ENCODE data around the gene SMAD3.
"Not testable (repeated sequence)": the region's sequence is repeated elsewhere in the genome, so short reads cannot be mapped to it uniquely, and the experiment has no call there.

The SMAD3 gene

DNA sequence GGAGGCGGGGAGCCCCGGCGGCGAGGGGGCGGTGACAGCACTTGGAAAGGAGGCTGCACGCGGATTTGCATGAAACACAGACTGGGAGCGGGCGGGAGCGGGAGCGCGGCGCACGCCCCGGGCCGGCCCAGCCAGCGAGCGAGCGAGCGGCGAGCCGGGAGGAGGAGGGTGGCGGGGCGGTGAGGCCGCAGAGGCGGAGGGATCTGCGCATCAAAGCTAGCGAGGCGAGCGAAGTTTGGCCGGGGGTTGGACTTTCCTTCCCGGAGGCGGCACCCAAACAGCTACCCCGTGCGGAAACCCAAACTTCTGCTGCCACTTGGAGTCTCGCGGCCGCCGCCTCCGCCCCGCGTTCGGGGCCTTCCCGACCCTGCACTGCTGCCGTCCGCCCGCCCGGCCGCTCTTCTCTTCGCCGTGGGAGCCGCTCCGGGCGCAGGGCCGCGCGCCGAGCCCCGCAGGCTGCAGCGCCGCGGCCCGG, at the start of gene SMAD3:
TSS of gene SMAD3 (plus strand) at position 72 of the 475 bp plus-strand sequence. CDS start 553 bp downstream, outside the sequence.
- Histone ChIP-seq H3K9ac (ENCODE audit: low read length) (peak within 1 kb of the TSS; percentile 93), H3K9me3 (ENCODE audit: control insufficient read depth, low read length) (no peaks in the 10 kb centered on the region), H3K4me1 (ENCODE audit: control insufficient read depth, insufficient read depth, low read length) (peaks cover 57% of the 10 kb centered on the region), H3K27me3 (ENCODE audit: control insufficient read depth, insufficient read depth, low read length) (no peaks in the 10 kb centered on the region), H3K36me3 (ENCODE audit: control insufficient read depth, insufficient read depth, low read length) (no peaks in the 10 kb centered on the region), H3K4me3 (ENCODE audit: low read length) (peak within 1 kb of the TSS; percentile 88)

DNA sequence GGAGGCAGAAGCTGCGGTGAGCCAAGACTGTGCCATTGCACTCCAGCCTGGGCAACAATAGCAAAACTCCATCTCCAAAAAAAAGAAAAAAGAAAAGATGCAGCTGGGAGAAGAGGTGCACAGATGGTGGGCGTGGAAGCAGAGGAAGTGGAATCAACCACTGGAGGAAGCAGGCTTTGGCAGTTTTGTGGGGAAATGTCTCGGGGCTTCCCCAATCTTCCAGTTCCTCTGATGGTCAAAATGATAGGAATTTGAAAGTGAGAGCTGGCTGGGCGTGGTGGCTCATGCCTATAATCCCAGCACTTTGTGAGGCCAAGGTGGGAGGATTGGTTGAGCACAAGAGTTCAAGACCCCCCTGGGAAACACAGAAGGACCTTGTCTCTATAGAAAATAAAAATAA, 48.1 kb upstream of the SMAD3 start:
- no peaks in the 10 kb centered on the region for H3K9me3 ChIP-seq (ENCODE audit: control insufficient read depth, low read length)
- H3K4me3 ChIP-seq (ENCODE audit: low read length) = no peak overlapping the region
- no peaks in the 10 kb centered on the region for H3K27me3 ChIP-seq (ENCODE audit: control insufficient read depth, insufficient read depth, low read length)
- peaks cover 12% of the 10 kb centered on the region for H3K4me1 ChIP-seq (ENCODE audit: control insufficient read depth, insufficient read depth, low read length)
- H3K36me3 ChIP-seq (ENCODE audit: control insufficient read depth, insufficient read depth, low read length) = no peaks in the 10 kb centered on the region
- H3K9ac ChIP-seq (ENCODE audit: low read length) = no peak overlapping the region

DNA sequence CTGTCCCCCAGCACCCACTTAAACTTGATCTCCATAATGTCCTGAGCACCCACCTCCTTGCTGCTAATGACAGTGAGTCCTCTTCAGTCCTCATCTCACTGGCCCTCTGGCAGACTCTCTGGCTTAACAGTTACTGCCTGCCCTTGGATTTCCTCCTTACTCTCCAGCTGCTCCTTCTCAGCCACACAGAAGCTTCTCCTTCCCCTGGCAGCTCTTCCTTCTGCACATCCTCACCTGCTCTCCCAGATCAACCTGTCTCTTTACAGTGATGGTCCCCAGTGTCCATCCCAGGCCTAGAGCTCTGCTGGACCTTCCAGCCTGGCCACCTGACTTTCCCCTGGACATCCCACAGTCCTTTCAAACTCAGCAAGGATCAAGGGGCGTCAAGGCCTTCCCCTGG, 47.4 kb upstream of the SMAD3 start:
- Histone ChIP-seq H3K4me3 (ENCODE audit: low read length) (no peak overlapping the region), H3K9me3 (ENCODE audit: control insufficient read depth, low read length) (no peaks in the 10 kb centered on the region), H3K9ac (ENCODE audit: low read length) (no peak overlapping the region), H3K36me3 (ENCODE audit: control insufficient read depth, insufficient read depth, low read length) (no peaks in the 10 kb centered on the region), H3K4me1 (ENCODE audit: control insufficient read depth, insufficient read depth, low read length) (peaks cover 9% of the 10 kb centered on the region), H3K27me3 (ENCODE audit: control insufficient read depth, insufficient read depth, low read length) (no peaks in the 10 kb centered on the region)

DNA sequence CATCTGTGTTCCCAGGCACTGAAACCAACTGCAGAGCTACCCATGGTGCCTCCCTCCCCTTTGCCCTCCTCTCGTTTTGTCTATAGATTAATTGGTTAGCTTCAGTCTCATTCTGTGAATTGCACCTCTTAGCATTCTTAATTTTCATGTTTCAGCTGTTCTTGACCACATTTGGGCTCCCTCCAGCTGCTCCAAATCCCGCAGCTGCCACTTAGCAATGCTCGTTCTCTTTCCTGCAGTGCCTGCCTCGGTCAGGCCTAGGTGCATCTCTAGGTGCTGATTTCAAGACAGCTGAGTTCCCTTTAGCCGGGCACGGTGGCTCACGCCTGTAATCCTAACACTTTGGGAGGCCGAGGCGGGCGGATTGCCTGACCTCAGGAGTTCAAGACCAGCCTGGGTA, 47.0 kb upstream of the SMAD3 start:
- H3K27me3 ChIP-seq (ENCODE audit: control insufficient read depth, insufficient read depth, low read length) = no peaks in the 10 kb centered on the region
- H3K4me3 ChIP-seq (ENCODE audit: low read length) = no peak overlapping the region
- no peak overlapping the region for H3K9ac ChIP-seq (ENCODE audit: low read length)
- H3K4me1 ChIP-seq (ENCODE audit: control insufficient read depth, insufficient read depth, low read length) = peaks cover 8% of the 10 kb centered on the region
- H3K36me3 ChIP-seq (ENCODE audit: control insufficient read depth, insufficient read depth, low read length) = no peaks in the 10 kb centered on the region
- H3K9me3 ChIP-seq (ENCODE audit: control insufficient read depth, low read length) = no peaks in the 10 kb centered on the region

DNA sequence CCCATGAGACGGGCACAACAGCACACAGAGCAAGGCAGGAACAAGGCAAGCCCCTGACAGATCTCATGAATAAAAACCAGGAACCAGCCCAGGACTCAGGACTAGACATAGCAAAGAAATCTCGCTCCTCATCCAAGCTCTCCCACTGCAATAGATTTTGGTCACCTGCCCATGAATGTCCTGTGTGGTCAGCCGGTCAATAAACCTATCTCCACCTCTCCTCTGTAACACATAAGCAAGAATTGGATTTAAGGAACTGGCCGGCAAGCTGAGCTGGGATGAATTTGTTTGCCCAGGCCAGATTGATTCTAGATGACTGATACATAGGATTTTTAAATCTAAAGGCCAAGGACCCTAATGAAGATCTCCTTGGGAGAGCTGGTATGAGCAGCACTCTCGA, 46.3 kb upstream of the SMAD3 start:
- Histone ChIP-seq H3K9ac (ENCODE audit: low read length) (no peak overlapping the region), H3K9me3 (ENCODE audit: control insufficient read depth, low read length) (no peaks in the 10 kb centered on the region), H3K27me3 (ENCODE audit: control insufficient read depth, insufficient read depth, low read length) (no peaks in the 10 kb centered on the region), H3K4me1 (ENCODE audit: control insufficient read depth, insufficient read depth, low read length) (peaks cover 9% of the 10 kb centered on the region), H3K4me3 (ENCODE audit: low read length) (no peak overlapping the region), H3K36me3 (ENCODE audit: control insufficient read depth, insufficient read depth, low read length) (no peaks in the 10 kb centered on the region)

DNA sequence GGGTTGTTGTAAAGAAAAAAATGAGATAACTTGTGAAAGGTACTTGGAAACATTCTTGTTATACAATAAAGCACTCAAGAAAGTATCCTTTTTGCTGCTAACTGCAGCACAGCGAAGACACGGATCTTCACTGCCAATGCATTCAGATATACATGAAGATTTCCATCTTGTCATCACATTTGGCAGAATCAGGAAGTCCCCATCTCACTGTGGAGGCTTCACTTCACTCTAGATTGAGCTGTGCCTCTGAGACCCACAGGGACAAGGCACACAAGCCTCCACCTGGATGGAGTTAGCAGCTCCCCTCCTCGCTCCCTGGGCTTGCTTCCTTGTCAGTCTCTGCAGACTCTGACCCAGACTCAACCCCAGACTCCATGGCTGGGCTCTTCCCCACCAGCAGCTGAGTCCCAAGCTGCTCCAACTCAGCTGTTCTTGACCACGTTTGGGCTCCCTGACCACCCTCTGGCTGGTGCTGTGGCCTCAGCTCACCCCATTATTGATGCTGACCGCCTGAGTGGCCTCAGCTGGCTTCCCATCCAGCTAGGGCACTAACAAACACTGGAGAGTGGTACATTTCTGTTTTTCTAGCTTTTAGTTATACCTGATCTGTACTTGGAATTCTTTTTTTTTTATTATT, 45.4 kb upstream of the SMAD3 start:
- no peaks in the 10 kb centered on the region for H3K27me3 ChIP-seq (ENCODE audit: control insufficient read depth, insufficient read depth, low read length)
- H3K9me3 ChIP-seq (ENCODE audit: control insufficient read depth, low read length) = no peaks in the 10 kb centered on the region
- peaks cover 18% of the 10 kb centered on the region for H3K4me1 ChIP-seq (ENCODE audit: control insufficient read depth, insufficient read depth, low read length)
- no peak overlapping the region for H3K4me3 ChIP-seq (ENCODE audit: low read length)
- no peaks in the 10 kb centered on the region for H3K36me3 ChIP-seq (ENCODE audit: control insufficient read depth, insufficient read depth, low read length)
- no peak overlapping the region for H3K9ac ChIP-seq (ENCODE audit: low read length)

DNA sequence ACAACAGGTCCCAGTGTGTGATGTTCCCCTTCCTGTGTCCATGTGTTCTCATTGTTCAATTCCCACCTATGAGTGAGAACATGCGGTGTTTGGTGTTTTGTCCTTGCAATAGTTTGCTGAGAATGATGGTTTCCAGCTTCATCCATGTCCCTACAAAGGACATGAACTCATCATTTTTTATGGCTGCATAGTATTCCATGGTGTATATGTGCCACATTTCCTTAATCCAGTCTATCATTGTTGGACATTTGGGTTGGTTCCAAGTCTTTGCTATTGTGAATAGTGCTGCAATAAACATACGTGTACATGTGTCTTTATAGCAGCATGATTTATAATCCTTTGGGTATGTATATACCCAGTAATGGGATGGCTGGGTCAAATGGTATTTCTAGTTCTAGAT, 44.7 kb upstream of the SMAD3 start:
- not testable (repeated sequence) for H3K27me3 ChIP-seq (ENCODE audit: control insufficient read depth, insufficient read depth, low read length); H3K36me3 ChIP-seq (ENCODE audit: control insufficient read depth, insufficient read depth, low read length); H3K9ac ChIP-seq (ENCODE audit: low read length); H3K4me3 ChIP-seq (ENCODE audit: low read length); H3K9me3 ChIP-seq (ENCODE audit: control insufficient read depth, low read length)
- H3K4me1 ChIP-seq (ENCODE audit: control insufficient read depth, insufficient read depth, low read length) = peaks cover 24% of the 10 kb centered on the region

DNA sequence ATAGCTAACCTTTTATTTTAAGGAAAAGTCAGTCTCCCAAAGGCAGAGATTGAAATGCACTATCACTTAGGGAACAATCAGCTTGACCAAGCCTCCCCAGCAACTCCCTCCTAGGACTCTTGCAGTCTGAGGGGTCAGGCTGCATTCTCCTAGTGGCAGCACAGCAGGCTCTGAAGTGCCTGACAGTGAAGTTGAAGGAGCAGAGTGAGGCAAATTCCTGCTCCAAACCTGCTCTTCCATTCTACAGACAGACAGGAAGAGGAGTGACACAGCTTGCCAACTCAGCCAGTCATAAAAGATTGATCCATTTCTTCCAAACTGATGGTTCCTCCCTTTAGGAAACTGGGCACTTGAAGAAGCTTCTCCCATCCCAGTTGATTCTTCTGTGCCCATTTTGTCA, 43.9 kb upstream of the SMAD3 start:
- Histone ChIP-seq H3K9ac (ENCODE audit: low read length) (no peak overlapping the region), H3K9me3 (ENCODE audit: control insufficient read depth, low read length) (no peaks in the 10 kb centered on the region), H3K4me3 (ENCODE audit: low read length) (no peak overlapping the region), H3K36me3 (ENCODE audit: control insufficient read depth, insufficient read depth, low read length) (no peaks in the 10 kb centered on the region), H3K4me1 (ENCODE audit: control insufficient read depth, insufficient read depth, low read length) (peaks cover 32% of the 10 kb centered on the region), H3K27me3 (ENCODE audit: control insufficient read depth, insufficient read depth, low read length) (no peaks in the 10 kb centered on the region)

DNA sequence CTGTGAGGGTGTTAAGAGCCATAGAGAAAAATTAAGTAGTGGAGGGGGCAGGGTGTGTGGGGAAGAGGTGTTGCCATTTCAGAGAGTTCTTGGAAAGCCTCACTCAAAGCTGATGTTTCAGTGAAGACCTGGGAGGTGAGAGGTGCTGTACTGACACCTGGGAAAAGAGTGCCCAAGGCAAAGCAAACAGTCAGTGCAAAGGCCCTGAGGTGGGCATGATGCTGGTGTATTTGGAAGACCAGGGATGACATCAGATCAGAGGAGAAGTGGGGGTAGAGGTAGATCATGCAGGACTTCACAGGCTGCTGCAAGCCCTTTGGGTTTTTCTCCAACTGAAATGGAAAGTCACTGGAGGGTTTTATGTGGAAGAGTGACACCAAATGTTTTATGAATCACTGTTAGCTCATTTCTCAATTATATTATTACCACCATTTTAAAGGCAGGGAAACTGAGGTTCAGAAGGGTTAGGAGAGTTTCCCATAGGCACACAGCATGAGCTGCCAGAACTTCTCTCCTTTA, 42.8 kb upstream of the SMAD3 start:
- peaks cover 33% of the 10 kb centered on the region for H3K4me1 ChIP-seq (ENCODE audit: control insufficient read depth, insufficient read depth, low read length)
- H3K27me3 ChIP-seq (ENCODE audit: control insufficient read depth, insufficient read depth, low read length) = no peaks in the 10 kb centered on the region
- H3K4me3 ChIP-seq (ENCODE audit: low read length) = no peak overlapping the region
- no peaks in the 10 kb centered on the region for H3K9me3 ChIP-seq (ENCODE audit: control insufficient read depth, low read length)
- no peak overlapping the region for H3K9ac ChIP-seq (ENCODE audit: low read length)
- no peaks in the 10 kb centered on the region for H3K36me3 ChIP-seq (ENCODE audit: control insufficient read depth, insufficient read depth, low read length)

DNA sequence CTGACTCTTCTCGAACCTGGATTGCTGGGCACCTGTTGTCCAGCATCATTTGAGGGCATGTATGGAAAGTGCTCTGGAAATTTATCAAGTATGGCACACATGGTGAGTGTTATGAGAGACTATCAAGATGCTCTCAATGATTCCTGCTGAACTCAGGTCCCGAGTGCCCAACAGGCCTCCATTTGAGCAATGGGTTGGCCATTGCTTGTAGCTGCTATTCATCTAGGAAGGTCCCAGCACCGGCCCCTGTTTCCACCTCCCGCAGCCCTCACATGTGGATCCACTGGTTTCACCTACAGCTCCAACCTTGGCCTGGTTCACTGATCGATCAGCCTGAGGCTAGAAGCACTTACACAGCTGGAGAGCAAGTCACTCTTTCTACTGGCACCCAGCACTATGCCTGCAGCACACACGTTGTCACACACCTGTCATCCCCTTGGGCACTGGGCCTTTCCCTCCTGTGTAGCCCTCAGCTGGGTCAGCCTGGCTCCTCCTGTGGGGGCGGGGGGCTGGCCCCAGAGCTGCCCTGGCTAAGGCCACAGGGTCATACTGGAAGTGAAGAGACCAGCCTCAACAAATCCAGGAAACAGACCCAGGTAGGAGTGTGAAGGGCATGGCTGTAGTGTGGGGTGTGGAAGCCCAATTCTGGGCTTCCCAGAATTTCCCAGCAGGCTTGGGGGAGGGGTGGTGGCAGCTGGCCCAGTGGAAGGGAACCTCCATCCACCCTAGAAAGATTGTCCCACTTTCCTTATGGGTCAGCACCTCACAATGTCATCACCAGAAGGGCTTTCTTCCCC, 41.7 kb upstream of the SMAD3 start:
- H3K36me3 ChIP-seq (ENCODE audit: control insufficient read depth, insufficient read depth, low read length) = no peaks in the 10 kb centered on the region
- H3K27me3 ChIP-seq (ENCODE audit: control insufficient read depth, insufficient read depth, low read length) = no peaks in the 10 kb centered on the region
- H3K9me3 ChIP-seq (ENCODE audit: control insufficient read depth, low read length) = no peaks in the 10 kb centered on the region
- H3K4me3 ChIP-seq (ENCODE audit: low read length) = no peak overlapping the region
- no peak overlapping the region for H3K9ac ChIP-seq (ENCODE audit: low read length)
- peaks cover 33% of the 10 kb centered on the region for H3K4me1 ChIP-seq (ENCODE audit: control insufficient read depth, insufficient read depth, low read length)

DNA sequence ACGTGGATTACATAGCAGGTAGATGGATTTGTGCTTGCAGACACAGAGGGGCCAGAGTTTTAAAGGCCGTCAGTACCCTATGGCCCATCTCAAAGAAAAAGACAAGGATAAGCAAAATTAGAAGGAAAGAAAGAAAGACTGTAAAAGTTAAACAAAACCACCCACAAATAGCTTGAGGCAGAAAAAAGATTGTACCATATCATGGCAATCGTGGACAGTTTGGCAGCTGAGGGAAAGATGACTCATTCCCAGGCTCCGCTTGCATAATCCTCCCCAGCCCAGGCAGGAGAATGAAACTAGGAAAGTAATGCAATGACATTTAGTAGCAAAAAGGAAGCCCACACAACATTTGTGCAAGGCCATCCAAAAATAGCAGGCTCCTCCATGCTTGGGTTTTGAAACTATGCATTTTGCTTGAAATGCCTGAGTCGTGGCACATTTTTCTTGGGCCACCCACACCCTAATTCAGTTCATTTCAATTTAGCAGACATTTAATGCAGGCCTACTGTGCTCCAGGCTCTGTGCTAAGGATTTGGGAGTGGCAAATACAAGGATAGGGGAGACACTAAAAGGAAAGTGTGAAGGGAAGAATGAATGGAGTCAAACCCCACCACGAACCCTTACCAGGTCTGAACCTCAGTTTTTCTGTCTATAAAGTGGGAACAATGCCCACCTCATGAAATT, 40.9 kb upstream of the SMAD3 start:
- Histone ChIP-seq H3K27me3 (ENCODE audit: control insufficient read depth, insufficient read depth, low read length) (no peaks in the 10 kb centered on the region), H3K36me3 (ENCODE audit: control insufficient read depth, insufficient read depth, low read length) (no peaks in the 10 kb centered on the region), H3K9me3 (ENCODE audit: control insufficient read depth, low read length) (no peaks in the 10 kb centered on the region), H3K4me3 (ENCODE audit: low read length) (no peak overlapping the region), H3K4me1 (ENCODE audit: control insufficient read depth, insufficient read depth, low read length) (peaks cover 33% of the 10 kb centered on the region), H3K9ac (ENCODE audit: low read length) (no peak overlapping the region)

DNA sequence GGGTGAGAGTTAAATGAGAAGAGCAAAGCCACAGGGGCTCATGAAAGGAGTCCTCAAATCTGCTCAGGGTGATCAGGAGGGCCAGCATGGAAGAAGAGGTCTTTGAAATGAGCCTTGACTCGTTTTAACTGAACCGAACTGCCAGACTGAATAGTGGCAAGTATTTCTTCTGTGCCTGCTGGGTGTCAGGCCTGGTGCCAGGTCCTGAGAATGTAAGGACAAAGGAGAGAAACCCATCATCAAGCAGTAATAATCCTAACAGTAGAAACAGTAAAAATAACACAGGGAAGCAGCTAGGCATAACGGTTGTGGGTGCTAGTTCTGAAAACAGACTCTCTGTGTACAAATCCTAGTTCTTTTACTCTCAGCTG, 40.4 kb upstream of the SMAD3 start:
- Histone ChIP-seq H3K36me3 (ENCODE audit: control insufficient read depth, insufficient read depth, low read length) (no peaks in the 10 kb centered on the region), H3K9me3 (ENCODE audit: control insufficient read depth, low read length) (no peaks in the 10 kb centered on the region), H3K4me3 (ENCODE audit: low read length) (no peak overlapping the region), H3K27me3 (ENCODE audit: control insufficient read depth, insufficient read depth, low read length) (no peaks in the 10 kb centered on the region), H3K9ac (ENCODE audit: low read length) (no peak overlapping the region), H3K4me1 (ENCODE audit: control insufficient read depth, insufficient read depth, low read length) (peaks cover 35% of the 10 kb centered on the region)

Measured in mucosa of stomach (tissue), 1 donor.